ENCODE results near the gene FASN.

Gene FASN

DNA sequence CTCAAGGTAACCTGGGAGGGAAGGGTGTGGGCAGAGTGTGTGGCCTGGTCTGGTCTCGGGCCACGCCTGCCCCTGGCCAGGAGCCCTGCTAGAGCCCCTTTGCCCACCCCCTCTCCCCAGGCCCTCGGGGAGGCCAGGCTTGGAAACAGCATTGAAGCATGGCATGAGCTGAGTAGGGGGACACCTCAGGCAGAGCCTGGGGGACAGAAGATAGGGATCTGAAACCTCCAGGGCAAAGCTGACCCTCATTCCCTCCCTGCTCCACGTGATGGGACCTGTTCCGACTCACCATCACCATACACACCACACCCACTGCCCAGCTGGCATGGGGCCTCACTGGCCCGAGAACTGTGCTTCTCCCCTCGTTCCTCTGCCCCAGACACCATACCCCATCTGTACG, 48.9 kb downstream of the FASN start:
- H3K27ac ChIP-seq: no peak overlapping the region
- no peak for TF ChIP-seq ZFX (IDR thresholded peaks at IDR 0.05)
- TF ChIP-seq, protein P1, sequence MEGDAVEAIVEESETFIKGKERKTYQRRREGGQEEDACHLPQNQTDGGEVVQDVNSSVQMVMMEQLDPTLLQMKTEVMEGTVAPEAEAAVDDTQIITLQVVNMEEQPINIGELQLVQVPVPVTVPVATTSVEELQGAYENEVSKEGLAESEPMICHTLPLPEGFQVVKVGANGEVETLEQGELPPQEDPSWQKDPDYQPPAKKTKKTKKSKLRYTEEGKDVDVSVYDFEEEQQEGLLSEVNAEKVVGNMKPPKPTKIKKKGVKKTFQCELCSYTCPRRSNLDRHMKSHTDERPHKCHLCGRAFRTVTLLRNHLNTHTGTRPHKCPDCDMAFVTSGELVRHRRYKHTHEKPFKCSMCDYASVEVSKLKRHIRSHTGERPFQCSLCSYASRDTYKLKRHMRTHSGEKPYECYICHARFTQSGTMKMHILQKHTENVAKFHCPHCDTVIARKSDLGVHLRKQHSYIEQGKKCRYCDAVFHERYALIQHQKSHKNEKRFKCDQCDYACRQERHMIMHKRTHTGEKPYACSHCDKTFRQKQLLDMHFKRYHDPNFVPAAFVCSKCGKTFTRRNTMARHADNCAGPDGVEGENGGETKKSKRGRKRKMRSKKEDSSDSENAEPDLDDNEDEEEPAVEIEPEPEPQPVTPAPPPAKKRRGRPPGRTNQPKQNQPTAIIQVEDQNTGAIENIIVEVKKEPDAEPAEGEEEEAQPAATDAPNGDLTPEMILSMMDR (conservative IDR thresholded peaks at IDR 0.05): no peak

DNA sequence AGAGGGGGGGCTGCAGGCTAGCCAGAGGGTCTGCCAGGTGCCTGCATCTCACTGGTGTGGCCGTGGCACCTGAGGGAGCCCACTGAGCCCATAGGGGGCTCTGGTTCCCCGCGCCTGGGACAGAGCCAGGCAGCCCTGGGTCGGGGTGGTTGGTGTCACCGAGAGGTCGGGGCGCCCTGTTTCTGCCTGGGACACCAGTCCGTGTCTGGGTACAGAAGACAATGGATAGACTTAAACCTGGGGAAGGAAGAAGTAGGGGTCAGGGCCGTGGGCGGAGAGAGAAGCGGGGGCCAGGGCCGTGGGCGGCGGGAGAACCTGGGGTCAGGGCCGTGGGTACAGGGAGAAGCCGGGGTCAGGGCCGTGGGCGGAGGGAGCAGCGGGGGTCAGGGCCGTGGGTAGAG, 49.5 kb downstream of the FASN start:
- TF ChIP-seq, protein P1 (conservative IDR thresholded peaks at IDR 0.05): no peak
- no peak for TF ChIP-seq ZFX (IDR thresholded peaks at IDR 0.05)

DNA sequence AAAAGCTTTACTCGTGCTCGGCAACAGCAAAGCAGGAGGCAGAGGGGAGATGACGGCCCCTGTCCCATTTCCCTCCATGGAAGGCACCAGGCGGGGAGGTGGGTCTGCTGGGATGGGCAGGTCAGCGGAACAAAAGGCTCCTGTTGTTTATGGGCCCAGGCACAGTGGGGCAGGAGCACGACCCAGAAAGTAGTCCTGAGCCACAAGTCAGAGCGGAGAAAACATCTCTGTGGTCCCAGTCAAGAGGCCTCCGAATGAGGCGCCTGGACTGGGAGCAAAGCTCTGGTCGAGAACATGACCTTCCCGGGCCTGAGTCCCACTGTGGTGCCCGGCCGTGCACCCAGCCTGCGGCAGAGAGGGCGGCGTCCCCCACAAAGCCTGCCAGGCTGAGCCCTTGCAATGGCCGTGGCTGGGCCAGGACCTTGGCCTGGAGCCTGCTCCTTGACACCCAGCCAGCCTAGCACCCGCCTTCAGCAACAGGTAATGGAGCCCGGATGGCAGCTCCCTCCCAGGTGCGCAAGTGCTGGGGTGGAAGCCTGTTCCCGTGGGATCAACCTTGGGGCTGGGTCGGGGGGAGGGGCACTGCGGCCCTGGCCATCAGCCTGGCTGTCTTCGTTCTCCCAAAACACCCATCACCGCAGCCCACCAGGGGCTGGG, 50.0 kb downstream of the FASN start:
- H3K27ac ChIP-seq: no peak overlapping the region
- no peak for TF ChIP-seq ZFX (IDR thresholded peaks at IDR 0.05)
- TF ChIP-seq, protein P1 (conservative IDR thresholded peaks at IDR 0.05): no peak

More for the DNA sequence above, 49.5 kb downstream of the FASN start:
- no peak overlapping the region for H3K27ac ChIP-seq

DNA sequence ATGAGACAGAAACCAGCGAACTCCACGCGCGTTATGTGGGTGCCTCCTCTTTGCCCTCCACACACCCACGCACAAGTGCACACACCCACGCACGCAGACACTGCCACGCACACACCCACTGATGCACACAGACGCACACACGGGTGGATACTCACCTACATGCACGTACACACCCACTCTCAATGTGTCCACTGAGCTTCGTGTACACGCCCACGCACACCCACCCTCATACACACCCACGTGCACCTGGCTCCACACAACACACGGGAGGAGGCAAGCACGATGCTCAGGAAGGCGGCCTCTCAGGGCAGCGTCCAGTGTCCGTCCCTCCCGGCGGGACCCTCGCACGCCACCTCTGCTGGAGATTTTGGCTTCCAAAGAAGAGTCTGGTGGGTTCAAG, 50.7 kb downstream of the FASN start:
- no peak overlapping the region for H3K27ac ChIP-seq
- TF ChIP-seq ZFX (IDR thresholded peaks at IDR 0.05): no peak
- TF ChIP-seq, protein P1 (conservative IDR thresholded peaks at IDR 0.05): no peak

DNA sequence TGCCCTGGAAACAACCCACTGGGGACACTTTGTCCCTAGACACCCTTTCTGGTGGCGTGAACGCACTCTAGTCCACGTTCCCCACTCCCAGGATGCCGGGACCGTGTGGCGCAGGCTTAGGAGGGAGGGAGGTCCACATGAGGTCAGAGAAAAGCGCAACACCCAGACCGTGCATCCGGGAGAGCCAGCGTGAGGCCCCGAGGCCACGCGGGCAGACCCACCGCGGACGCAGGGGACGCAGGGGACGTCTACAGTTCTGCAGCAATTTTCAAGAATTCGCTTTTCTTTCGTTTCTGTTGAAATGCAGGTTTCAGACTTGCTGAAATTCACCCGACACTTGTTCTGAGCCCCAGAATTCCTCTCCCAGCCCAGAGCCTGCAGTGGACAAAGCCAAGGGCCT, 51.1 kb downstream of the FASN start:
- no peak overlapping the region for H3K27ac ChIP-seq
- TF ChIP-seq, protein P1 (conservative IDR thresholded peaks at IDR 0.05): no peak
- no peak for TF ChIP-seq ZFX (IDR thresholded peaks at IDR 0.05)

DNA sequence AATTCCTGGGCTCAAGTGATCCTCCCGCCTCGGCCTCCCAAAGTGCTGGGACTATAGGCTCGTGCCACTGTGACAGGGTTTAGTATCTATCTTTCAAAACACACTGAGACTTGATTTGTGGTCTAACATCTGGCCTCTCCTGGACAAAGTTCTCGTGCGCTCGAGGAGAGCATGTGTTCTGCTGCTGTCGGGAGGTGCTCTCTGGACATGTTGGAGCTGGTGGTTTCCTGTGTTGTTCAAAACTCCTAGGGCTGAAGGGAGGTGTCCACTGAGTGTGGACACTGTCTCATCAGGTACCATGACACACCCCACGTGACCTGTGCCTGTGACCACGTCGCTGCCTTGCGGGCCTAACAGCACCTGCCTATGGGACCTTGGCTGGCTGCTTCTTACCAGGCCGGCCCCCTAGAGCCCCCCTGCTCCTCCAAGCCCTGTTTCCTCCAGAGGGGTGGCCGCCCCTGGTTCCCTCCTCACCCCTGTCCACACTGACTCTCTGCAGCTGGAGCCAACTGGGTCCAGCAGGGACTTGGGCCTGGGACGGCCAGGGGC, 52.0 kb downstream of the FASN start:
- H3K27ac ChIP-seq: no peak overlapping the region
- no peak for TF ChIP-seq ZFX (IDR thresholded peaks at IDR 0.05)
- TF ChIP-seq, protein P1 (conservative IDR thresholded peaks at IDR 0.05): no peak

DNA sequence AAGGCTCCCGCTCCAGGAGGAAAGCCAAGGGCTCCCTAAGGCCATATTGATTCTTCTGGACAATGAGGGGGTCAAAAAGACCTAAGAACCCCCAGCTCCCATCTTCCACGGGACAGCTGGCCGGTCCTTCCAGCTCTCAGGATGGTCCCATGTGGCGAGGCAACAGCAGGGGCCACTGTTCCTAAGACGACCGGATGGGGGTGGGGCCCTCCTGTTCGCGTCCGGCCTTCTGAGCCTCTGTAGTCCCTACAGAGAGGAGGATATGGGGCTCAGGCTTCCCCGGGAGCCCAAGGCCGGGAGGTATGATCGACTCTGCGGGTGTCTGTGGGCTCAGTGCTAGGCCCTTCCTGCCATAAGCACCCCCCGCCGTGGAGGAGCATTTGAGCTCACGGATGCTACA, 54.5 kb downstream of the FASN start:
- no peak overlapping the region for H3K27ac ChIP-seq
- no peak for TF ChIP-seq ZFX (IDR thresholded peaks at IDR 0.05)
- TF ChIP-seq, protein P1 (conservative IDR thresholded peaks at IDR 0.05): no peak
